Mesenchymal stem cell (in vitro differentiated cells and primary cell): Measurements from ENCODE around the gene ROR2.
A peak's percentile ranks its signal among the peaks of the same experiment; 100 is the strongest.

Source experiments
- DNase-seq: peaks from one replicate; pipeline ENCODE4 v3.0.0-alpha.2; 2013
- H2AFZ ChIP-seq: one replicate; pipeline ENCODE4 v1.6.1; 2013; ENCODE audit warnings: low read depth, mild to moderate bottlenecking, control low read depth, inconsistent platforms, low read length, moderate library complexity
- H2AK5ac ChIP-seq: 2 replicates; pipeline ENCODE4 v1.6.1; 2013; ENCODE audit warnings: low read length, moderate library complexity, mild to moderate bottlenecking, inconsistent platforms; ENCODE audit not compliant: severe bottlenecking
- H2BK120ac ChIP-seq: one replicate; pipeline ENCODE4 v1.6.1; 2013; ENCODE audit warnings: low read depth, mild to moderate bottlenecking, inconsistent platforms, low read length, moderate library complexity
- H2BK12ac ChIP-seq, 2 experiments: one replicate each; pipeline ENCODE4 v1.6.1; 2013; ENCODE audit warnings: inconsistent platforms in 2 of 2, low read length in 2 of 2, mild to moderate bottlenecking in 2 of 2, moderate library complexity in 2 of 2, control low read depth in 1 of 2
- H2BK15ac ChIP-seq: one replicate; pipeline ENCODE4 v1.6.1; 2013; ENCODE audit warnings: mild to moderate bottlenecking, low read depth, inconsistent platforms; ENCODE audit not compliant: poor library complexity, severe bottlenecking
- H2BK5ac ChIP-seq: 2 replicates; pipeline ENCODE4 v1.6.1; 2013; ENCODE audit warnings: low read depth, mild to moderate bottlenecking, low read length, control low read depth, inconsistent platforms; ENCODE audit not compliant: poor library complexity, severe bottlenecking
- H3K14ac ChIP-seq, 2 experiments: one replicate each; pipeline ENCODE4 v1.6.1; 2013; ENCODE audit warnings: inconsistent platforms in 2 of 2, low read length in 2 of 2, control low read depth in 1 of 2, mild to moderate bottlenecking in 1 of 2, moderate library complexity in 1 of 2
- H3K18ac ChIP-seq, 2 experiments: one replicate each; pipeline ENCODE4 v1.6.1; 2013; ENCODE audit warnings: inconsistent platforms in 2 of 2, low read length in 2 of 2, control low read depth in 1 of 2, low read depth in 1 of 2, mild to moderate bottlenecking in 1 of 2
- H3K23ac ChIP-seq, 2 experiments: one replicate each; pipeline ENCODE4 v1.6.1; 2013; ENCODE audit warnings: inconsistent platforms in 2 of 2, low read length in 2 of 2, mild to moderate bottlenecking in 2 of 2, moderate library complexity in 2 of 2, control low read depth in 1 of 2
- H3K27ac ChIP-seq: 2 replicates; pipeline ENCODE4 v1.5.1; 2013; ENCODE audit warnings: mild to moderate bottlenecking, moderate library complexity, low read length, control low read depth, inconsistent platforms; ENCODE audit not compliant: poor library complexity, severe bottlenecking
- H3K27me3 ChIP-seq, 2 experiments: 2 replicates each; pipeline versions ENCODE4 v1.6.1 to v1.7.0; 2013; ENCODE audit warnings: low read length in 2 of 2, mild to moderate bottlenecking in 2 of 2, moderate library complexity in 2 of 2, control low read depth in 1 of 2, inconsistent platforms in 1 of 2; ENCODE audit not compliant: control insufficient read depth in 1 of 2, insufficient read depth in 1 of 2
- H3K36me3 ChIP-seq, 2 experiments: 2 replicates each; pipeline versions ENCODE4 v1.6.1 to v1.7.0; 2013; ENCODE audit warnings: low read length in 2 of 2, control low read depth in 1 of 2, inconsistent platforms in 1 of 2, low read depth in 1 of 2, mild to moderate bottlenecking in 1 of 2; ENCODE audit not compliant: insufficient read depth in 2 of 2, control insufficient read depth in 1 of 2
- H3K4ac ChIP-seq, 2 experiments: one replicate each; pipeline ENCODE4 v1.6.1; 2013; ENCODE audit warnings: inconsistent platforms in 2 of 2, low read length in 2 of 2, mild to moderate bottlenecking in 2 of 2, moderate library complexity in 2 of 2, control low read depth in 1 of 2, low read depth in 1 of 2
- H3K4me1 ChIP-seq: 2 replicates; pipeline ENCODE4 v1.6.1; 2013; ENCODE audit warnings: low read depth, low read length, control low read depth; ENCODE audit not compliant: control insufficient read depth, insufficient read depth
- H3K4me2 ChIP-seq: 2 replicates; pipeline ENCODE4 v1.6.1; 2013; ENCODE audit warnings: low read length, mild to moderate bottlenecking, inconsistent platforms; ENCODE audit not compliant: poor library complexity, severe bottlenecking
- H3K4me3 ChIP-seq, 2 experiments: 2 replicates each; pipeline versions ENCODE4 v1.5.1 to v1.7.0; 2013; ENCODE audit warnings: low read length in 2 of 2, mild to moderate bottlenecking in 2 of 2, control low read depth in 1 of 2, low read depth in 1 of 2; ENCODE audit not compliant: insufficient read depth in 1 of 2
- H3K79me1 ChIP-seq: replicated peaks from 2 replicates; pipeline ENCODE4 v1.6.1; 2013; ENCODE audit warnings: mild to moderate bottlenecking, control low read depth, low read length, inconsistent platforms; ENCODE audit not compliant: poor library complexity, severe bottlenecking
- H3K9ac ChIP-seq: 2 replicates; pipeline ENCODE4 v1.7.0; 2013; ENCODE audit warnings: mild to moderate bottlenecking, low read length, moderate library complexity
- H3K9me3 ChIP-seq: 2 replicates; pipeline ENCODE4 v1.7.0; 2013; ENCODE audit warnings: mild to moderate bottlenecking, low read length; ENCODE audit not compliant: control insufficient read depth
- H4K8ac ChIP-seq: one replicate; pipeline ENCODE4 v1.6.1; 2013; ENCODE audit warnings: inconsistent platforms, mild to moderate bottlenecking, low read length, moderate library complexity
- H4K91ac ChIP-seq: one replicate; pipeline ENCODE4 v1.6.1; 2013; ENCODE audit warnings: mild to moderate bottlenecking, low read length, inconsistent platforms
- WGBS: methylation state at CpG from one replicate; pipeline ENCODE4 v1.1.7; 2013; ENCODE audit warnings: mixed read lengths; 5-methylcytosine and 5-hydroxymethylcytosine counted together

The ROR2 gene

GRCh38 chr9:91857291-91858212, 92.5 kb downstream of the ROR2 start:
- H3K4me3 ChIP-seq, result no peak overlapping the region
- H2BK12ac ChIP-seq, result no peak overlapping the region
- peak overlapping the region in 1 of 2 experiments; percentile 34 for H3K23ac ChIP-seq
- H2AFZ ChIP-seq, result no peak overlapping the region
- H3K4me1 ChIP-seq, result peaks cover 31% of the 10 kb centered on the region
- peak overlapping the region in 1 of 2 experiments; percentile 24 for H3K4ac ChIP-seq
- H3K18ac ChIP-seq, result peak overlapping the region; percentile 28 to 79
- H3K79me1 ChIP-seq, result peaks cover 43% of the 10 kb centered on the region
- peak overlapping the region; percentile 79 for H4K8ac ChIP-seq
- no peak for DNase-seq
- H3K27me3 ChIP-seq, result no peaks in the 10 kb centered on the region
- no peak overlapping the region for H3K9ac ChIP-seq
- H3K27ac ChIP-seq, result peak overlapping the region; percentile 69
- H2AK5ac ChIP-seq, result no peak overlapping the region
- peak overlapping the region; percentile 1 for H3K4me2 ChIP-seq
- no peak overlapping the region for H2BK120ac ChIP-seq
- peak overlapping the region; percentile 41 for H4K91ac ChIP-seq
- no peaks in the 10 kb centered on the region for H3K9me3 ChIP-seq
- WGBS, result 46% methylated on average over 23 of the region's 27 CpGs
- H2BK15ac ChIP-seq, result no peak overlapping the region
- H3K36me3 ChIP-seq, result peaks cover 0 to 19% of the 10 kb centered on the region in 2 experiments
- H2BK5ac ChIP-seq, result peak overlapping the region; percentile 2
- no peak overlapping the region for H3K14ac ChIP-seq

GRCh38 chr9:91856419-91856818, 93.6 kb downstream of the ROR2 start:
- no peak overlapping the region for H4K91ac ChIP-seq
- H3K9me3 ChIP-seq, result no peaks in the 10 kb centered on the region
- H3K23ac ChIP-seq, result no peak overlapping the region
- peaks cover 26% of the 10 kb centered on the region for H3K4me1 ChIP-seq
- WGBS, result 65% methylated on average over 5 of the region's 5 CpGs
- no peak overlapping the region for H2BK120ac ChIP-seq
- H3K4me2 ChIP-seq, result no peak overlapping the region
- H2BK12ac ChIP-seq, result peak overlapping the region in 1 of 2 experiments; percentile 29
- no peaks in the 10 kb centered on the region for H3K27me3 ChIP-seq
- no peak for DNase-seq
- no peak overlapping the region for H2BK15ac ChIP-seq
- H3K4me3 ChIP-seq, result no peak overlapping the region
- no peak overlapping the region for H3K27ac ChIP-seq
- no peak overlapping the region for H4K8ac ChIP-seq
- no peak overlapping the region for H3K18ac ChIP-seq
- H3K79me1 ChIP-seq, result peaks cover 43% of the 10 kb centered on the region
- no peak overlapping the region for H3K9ac ChIP-seq
- no peak overlapping the region for H3K14ac ChIP-seq
- H2AK5ac ChIP-seq, result no peak overlapping the region
- H2BK5ac ChIP-seq, result no peak overlapping the region
- no peak overlapping the region for H3K4ac ChIP-seq
- no peak overlapping the region for H2AFZ ChIP-seq
- peaks cover 0 to 19% of the 10 kb centered on the region in 2 experiments for H3K36me3 ChIP-seq

DNA sequence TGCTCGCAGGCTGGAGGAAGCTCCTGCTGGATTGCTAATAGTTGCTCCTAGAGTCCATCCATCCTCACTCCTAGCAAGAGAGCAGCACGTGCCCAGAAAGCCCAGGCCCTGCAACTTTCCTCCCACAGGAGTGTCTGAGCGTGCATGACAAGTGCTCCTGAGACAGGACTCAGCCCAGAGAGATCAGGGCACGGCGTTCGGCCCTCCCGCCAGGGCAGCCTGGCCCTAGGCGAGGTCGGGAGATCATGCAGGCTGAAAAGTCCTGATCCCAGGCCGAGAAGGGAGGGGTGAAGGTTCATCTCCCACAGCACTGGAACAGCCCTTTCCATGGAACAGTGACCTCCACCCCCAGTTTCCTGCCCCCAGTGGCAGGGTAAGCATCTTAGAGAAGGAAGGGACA, 94.8 kb downstream of the ROR2 start:
- WGBS, result 90% methylated on average over 9 of the region's 10 CpGs
- Histone ChIP-seq H3K18ac (no peak overlapping the region), H3K9ac (no peak overlapping the region), H2AK5ac (no peak overlapping the region), H3K4me2 (no peak overlapping the region), H3K23ac (no peak overlapping the region), H3K14ac (no peak overlapping the region), H2BK5ac (no peak overlapping the region), H2BK15ac (no peak overlapping the region), H3K4me3 (no peak overlapping the region), H3K36me3 (peaks cover 0 to 19% of the 10 kb centered on the region in 2 experiments), H4K8ac (no peak overlapping the region), H2BK12ac (no peak overlapping the region), H4K91ac (peak overlapping the region; percentile 20), H3K9me3 (no peaks in the 10 kb centered on the region), H3K4ac (no peak overlapping the region), H2BK120ac (no peak overlapping the region), H3K79me1 (peaks cover 43% of the 10 kb centered on the region), H3K27me3 (no peaks in the 10 kb centered on the region), H3K27ac (no peak overlapping the region), H3K4me1 (peaks cover 26% of the 10 kb centered on the region), H2AFZ (no peak overlapping the region)
- DNase-seq, result no peak

DNA sequence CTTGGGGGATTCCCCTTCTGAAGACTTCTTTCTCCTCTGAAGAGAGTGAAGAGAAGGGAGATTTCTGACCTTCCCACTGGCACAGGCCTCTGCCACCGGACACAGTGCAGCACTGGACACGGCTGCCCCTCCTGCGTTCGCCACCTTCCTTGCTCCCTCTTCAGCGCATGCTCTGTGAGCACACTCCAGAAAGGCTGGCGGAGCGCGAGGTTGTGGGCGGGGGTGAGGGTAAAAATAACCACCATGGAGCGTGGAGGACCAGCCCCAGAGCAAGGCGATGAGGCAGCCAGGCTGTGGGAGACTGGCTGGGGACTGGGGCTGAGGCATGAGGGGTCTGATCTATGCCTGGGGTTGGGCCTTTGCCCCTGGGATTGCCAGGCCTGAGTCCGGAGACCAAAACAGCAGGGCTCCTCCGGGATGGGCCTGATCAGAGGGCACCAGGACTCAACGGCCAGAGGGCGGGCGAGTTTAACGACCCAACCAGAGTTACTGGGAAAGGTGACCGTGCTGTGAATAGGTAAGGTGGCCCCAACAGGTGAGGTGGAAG, 97.2 kb downstream of the ROR2 start:
- Histone ChIP-seq H3K14ac (peak overlapping the region in 1 of 2 experiments; percentile 85), H2BK5ac (no peak overlapping the region), H3K4me3 (no peak overlapping the region), H3K4me1 (peaks cover 24% of the 10 kb centered on the region), H4K8ac (no peak overlapping the region), H3K27me3 (no peaks in the 10 kb centered on the region), H4K91ac (no peak overlapping the region), H2AFZ (no peak overlapping the region), H3K36me3 (peaks cover 0 to 14% of the 10 kb centered on the region in 2 experiments), H2BK120ac (no peak overlapping the region), H3K23ac (no peak overlapping the region), H2BK15ac (no peak overlapping the region), H3K4ac (no peak overlapping the region), H3K4me2 (no peak overlapping the region), H3K18ac (no peak overlapping the region), H3K9ac (no peak overlapping the region), H3K27ac (no peak overlapping the region), H3K9me3 (no peaks in the 10 kb centered on the region), H2AK5ac (no peak overlapping the region), H3K79me1 (peaks cover 29% of the 10 kb centered on the region), H2BK12ac (no peak overlapping the region)
- no peak for DNase-seq
- 97% methylated on average over 18 of the region's 18 CpGs for WGBS
